Left ventricle myocardium inferior (tissue), 1 donor: ENCODE data around the gene SLC30A3. TPM values are rescaled to one million over a fixed set of nuclear protein-coding genes. Genes with fewer than 3 reads are reported as not detected.

Source experiments
- DNase-seq: peaks from one replicate; pipeline ENCODE4 v3.0.0-alpha.2; 2020
- H3K27ac ChIP-seq: fragments of 200-600 bp; replicated peaks from 2 replicates; pipeline ENCODE4 v1.8.0; 2021
- H3K27me3 ChIP-seq: fragments of 200-600 bp; 2 replicates; pipeline ENCODE4 v1.8.0; 2021; ENCODE audit warnings: low read depth
- H3K36me3 ChIP-seq: fragments of 200-600 bp; 2 replicates; pipeline ENCODE4 v1.8.0; 2021
- H3K4me1 ChIP-seq: fragments of 200-600 bp; 2 replicates; pipeline ENCODE4 v1.8.0; 2021
- H3K4me3 ChIP-seq: fragments of 200-600 bp; 2 replicates; pipeline ENCODE4 v1.8.0; 2021; ENCODE audit warnings: mild to moderate bottlenecking, moderate library complexity
- H3K9me3 ChIP-seq: fragments of 200-600 bp; replicated peaks from 2 replicates; pipeline ENCODE4 v1.8.0; 2021
- CTCF ChIP-seq: fragments of 200-600 bp; IDR thresholded peaks from 2 replicates; pipeline ENCODE4 v1.8.0; 2021; ENCODE audit warnings: antibody characterized with exemption, mild to moderate bottlenecking, borderline replicate concordance
- intact Hi-C: fragments of 100-400 bp; cut with micrococcal nuclease; formaldehyde crosslinking; loops from one replicate; pipeline ENCODE4 v1.11.0; 2022
- total RNA-seq: library from RNA; stranded (reverse); fragmentation: NEBNext Ultra II Directional; extraction: Animal tissue kit (Norgen Biotek cat#: 25700); gene quantifications from one replicate; pipeline ENCODE4 v1.2.1, GENCODE V29; 2021
- donor health status: DM: no; HTN: yes; CAD: no; lungs with severe emphysema.

The SLC30A3 gene
- total RNA-seq, 1 donor from 2014 or later, result 5.9 TPM

GRCh38 chr2:27223416-27223815 lies 39.4 kb downstream of the SLC30A3 start:
- TF ChIP-seq CTCF, result no peak
- no peak for DNase-seq
- H3K4me1 ChIP-seq, result no peaks in the 10 kb centered on the region
- no peaks in the 10 kb centered on the region for H3K9me3 ChIP-seq
- intact Hi-C loops, result no loop called here
- H3K36me3 ChIP-seq, result peaks cover 80% of the 10 kb centered on the region
- no peak overlapping the region for H3K4me3 ChIP-seq
- no peaks in the 10 kb centered on the region for H3K27me3 ChIP-seq
- no peak overlapping the region for H3K27ac ChIP-seq

GRCh38 chr2:27222407-27222806 lies 40.4 kb downstream of the SLC30A3 start:
- Histone ChIP-seq H3K27ac (no peak overlapping the region), H3K36me3 (peaks cover 70% of the 10 kb centered on the region), H3K27me3 (no peaks in the 10 kb centered on the region), H3K4me3 (no peak overlapping the region), H3K9me3 (no peaks in the 10 kb centered on the region), H3K4me1 (peaks cover 9% of the 10 kb centered on the region)
- intact Hi-C loops, result no loop called here
- DNase-seq, result no peak
- no peak for TF ChIP-seq CTCF

- Histone ChIP-seq H3K4me1 (peaks cover 21% of the 10 kb centered on the region), H3K27me3 (no peaks in the 10 kb centered on the region), H3K9me3 (no peaks in the 10 kb centered on the region), H3K4me3 (no peak overlapping the region), H3K36me3 (peaks cover 57% of the 10 kb centered on the region), H3K27ac (no peak overlapping the region)
- intact Hi-C loops, result no loop called here
- no peak for DNase-seq
- TF ChIP-seq CTCF, result no peak
Observed at GRCh38 chr2:27221166-27221565, 41.7 kb downstream of the SLC30A3 start.

GRCh38 chr2:27220091-27220490 lies 42.8 kb downstream of the SLC30A3 start:
- Histone ChIP-seq H3K36me3 (peaks cover 54% of the 10 kb centered on the region), H3K27me3 (no peaks in the 10 kb centered on the region), H3K4me1 (peaks cover 21% of the 10 kb centered on the region), H3K4me3 (no peak overlapping the region), H3K9me3 (no peaks in the 10 kb centered on the region), H3K27ac (no peak overlapping the region)
- intact Hi-C loops, result no loop called here
- no peak for DNase-seq
- TF ChIP-seq CTCF, result no peak

GRCh38 chr2:27219091-27219490 lies 43.8 kb downstream of the SLC30A3 start:
- intact Hi-C loops, result loop anchor here (10.0 kb wide), 1 partner anchor 124 kb away; no protein-coding TSS in a partner anchor
- peaks cover 50% of the 10 kb centered on the region for H3K36me3 ChIP-seq
- no peak for TF ChIP-seq CTCF

More at GRCh38 chr2:27219091-27219490, 43.8 kb downstream of the SLC30A3 start:
- peaks cover 22% of the 10 kb centered on the region for H3K4me1 ChIP-seq
- no peaks in the 10 kb centered on the region for H3K9me3 ChIP-seq
- no peak overlapping the region for H3K27ac ChIP-seq
- no peaks in the 10 kb centered on the region for H3K27me3 ChIP-seq
- H3K4me3 ChIP-seq, result no peak overlapping the region
- DNase-seq, result no peak
